HG03108 (cell line): ENCODE results near the gene S100A16.
"Not testable (repeated sequence)": the region's sequence is repeated elsewhere in the genome, so short reads cannot be mapped to it uniquely, and the experiment has no call there.

Experiments
- ATAC-seq: cut with Tn5 transposase; IDR thresholded peaks from one replicate; pipeline ENCODE4 v1.9.1; 2021; ENCODE audit warnings: moderate library complexity; ENCODE audit not compliant: unreplicated experiment

Gene S100A16

DNA sequence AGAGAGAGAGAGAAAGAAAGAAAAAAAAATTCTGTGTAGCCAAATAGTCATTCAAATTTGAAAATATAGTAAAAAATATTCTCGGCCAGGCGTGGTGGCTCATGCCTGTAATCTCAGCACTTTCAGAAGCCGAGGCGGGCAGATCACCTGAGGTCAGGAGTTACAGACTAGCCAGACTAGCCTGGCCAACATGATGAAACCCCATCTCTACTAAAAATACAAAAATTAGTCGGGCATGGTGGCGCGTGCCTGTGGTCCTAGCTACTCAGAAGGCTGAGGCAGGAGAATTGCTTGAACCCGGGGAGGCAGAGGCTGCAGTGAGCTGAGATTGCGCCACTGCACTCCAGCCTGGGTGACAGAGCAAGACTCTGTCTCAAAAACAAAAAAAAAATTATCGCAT is 24.9 kb downstream of the S100A16 start:
- ATAC-seq, result not testable (repeated sequence)

DNA sequence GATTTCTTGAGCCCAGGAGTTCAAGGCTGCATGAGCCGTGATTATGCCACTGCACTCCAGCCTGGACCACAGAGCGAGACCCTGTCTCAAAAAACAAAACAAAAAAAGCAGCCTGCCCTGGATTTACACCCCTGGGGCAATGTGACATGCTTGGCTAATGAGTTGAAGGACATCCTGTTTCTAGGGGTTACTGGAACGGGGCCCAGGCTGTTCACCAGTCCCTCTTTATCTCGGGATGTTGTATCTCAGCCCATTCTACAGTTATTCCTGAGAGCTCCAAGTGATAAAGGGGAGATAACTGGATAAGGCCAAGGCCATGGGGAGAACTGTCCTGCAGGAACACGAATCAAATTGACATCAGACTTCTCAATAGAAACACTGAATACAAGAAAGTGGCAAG is 25.6 kb downstream of the S100A16 start:
- ATAC-seq, result no peak

- no peak for ATAC-seq
Observed at GRCh38 chr1:153586347-153586746, 26.6 kb downstream of the S100A16 start.

- no peak for ATAC-seq
Observed at GRCh38 chr1:153585006-153585405, 27.9 kb downstream of the S100A16 start.

DNA sequence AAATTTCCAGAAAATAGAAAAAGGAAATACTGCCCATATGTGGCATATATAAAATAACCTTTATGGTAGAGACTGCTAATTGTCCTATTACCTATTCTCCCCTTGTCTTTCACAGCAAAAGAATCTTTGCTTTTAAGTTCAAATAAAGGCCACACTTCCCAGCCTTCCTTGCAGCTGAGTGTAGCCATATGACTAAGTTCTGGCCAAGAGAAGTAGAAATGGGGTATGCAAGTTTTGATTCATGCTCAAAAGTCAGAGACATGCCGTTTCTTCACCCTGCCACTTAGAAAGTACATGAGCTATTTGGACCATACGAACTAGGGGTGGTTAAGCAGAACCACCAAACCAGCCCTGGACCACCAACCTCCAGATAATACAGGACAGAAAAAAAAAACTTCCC is 29.0 kb downstream of the S100A16 start:
- no peak for ATAC-seq

- ATAC-seq, result not testable (repeated sequence)
Observed at GRCh38 chr1:153583514-153583913, 29.4 kb downstream of the S100A16 start.

DNA sequence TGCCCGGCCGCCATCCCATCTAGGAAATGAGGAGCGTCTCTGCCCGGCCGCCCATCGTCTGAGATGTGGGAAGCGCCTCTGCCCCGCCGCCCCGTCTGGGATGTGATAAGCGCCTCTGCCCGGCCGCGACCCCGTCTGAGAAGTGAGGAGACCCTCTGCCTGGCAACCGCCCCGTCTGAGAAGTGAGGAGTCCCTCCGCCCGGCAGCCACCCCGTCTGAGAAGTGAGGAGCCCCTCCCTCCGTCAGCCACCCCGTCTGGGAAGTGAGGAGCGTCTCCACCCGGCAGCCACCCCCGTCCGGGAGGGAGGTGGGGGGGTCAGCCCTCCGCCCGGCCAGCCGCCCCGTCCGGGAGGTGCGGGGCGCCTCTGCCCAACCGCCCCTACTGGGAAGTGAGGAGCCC is 30.1 kb downstream of the S100A16 start:
- ATAC-seq, result not testable (repeated sequence)

- no peak for ATAC-seq
Observed at GRCh38 chr1:153578936-153579335, 34.0 kb downstream of the S100A16 start.

DNA sequence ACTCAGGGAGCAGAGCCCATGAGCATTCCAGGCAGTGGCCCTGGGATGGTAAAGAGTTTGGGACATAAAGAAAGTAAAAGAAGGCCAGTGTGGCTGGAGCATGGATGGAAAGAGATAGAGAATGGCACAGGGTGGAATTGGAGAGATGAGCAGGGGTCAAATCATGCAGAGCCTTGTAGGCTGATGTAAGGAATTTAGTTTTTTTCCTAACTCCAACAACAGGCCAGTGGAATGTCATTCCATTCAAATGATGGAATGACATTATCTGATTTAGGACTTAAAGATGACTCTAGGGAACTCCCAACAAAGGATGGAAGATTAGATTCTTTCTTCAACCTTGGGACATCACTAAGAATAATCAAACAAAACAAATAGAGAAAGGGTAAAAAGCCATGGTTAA is 34.4 kb downstream of the S100A16 start:
- ATAC-seq, result no peak

- no peak for ATAC-seq
Observed at GRCh38 chr1:153577624-153578051, 35.3 kb downstream of the S100A16 start.

GRCh38 chr1:153577138-153577537 is 35.8 kb downstream of the S100A16 start:
- no peak for ATAC-seq

DNA sequence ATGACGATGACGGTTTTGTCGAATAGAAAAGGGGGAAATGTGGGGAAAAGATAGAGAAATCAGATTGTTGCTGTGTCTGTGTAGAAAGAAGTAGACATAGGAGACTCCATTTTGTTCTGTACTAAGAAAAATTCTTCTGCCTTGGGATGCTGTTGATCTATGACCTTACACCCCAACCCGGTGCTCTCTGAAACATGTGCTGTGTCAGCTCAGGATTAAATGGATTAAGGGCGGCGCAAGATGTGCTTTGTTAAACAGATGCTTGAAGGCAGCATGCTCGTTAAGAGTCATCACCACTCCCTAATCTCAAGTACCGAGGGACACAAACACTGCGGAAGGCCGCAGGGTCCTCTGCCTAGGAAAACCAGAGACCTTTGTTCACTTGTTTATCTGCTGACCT is 37.4 kb downstream of the S100A16 start:
- not testable (repeated sequence) for ATAC-seq

DNA sequence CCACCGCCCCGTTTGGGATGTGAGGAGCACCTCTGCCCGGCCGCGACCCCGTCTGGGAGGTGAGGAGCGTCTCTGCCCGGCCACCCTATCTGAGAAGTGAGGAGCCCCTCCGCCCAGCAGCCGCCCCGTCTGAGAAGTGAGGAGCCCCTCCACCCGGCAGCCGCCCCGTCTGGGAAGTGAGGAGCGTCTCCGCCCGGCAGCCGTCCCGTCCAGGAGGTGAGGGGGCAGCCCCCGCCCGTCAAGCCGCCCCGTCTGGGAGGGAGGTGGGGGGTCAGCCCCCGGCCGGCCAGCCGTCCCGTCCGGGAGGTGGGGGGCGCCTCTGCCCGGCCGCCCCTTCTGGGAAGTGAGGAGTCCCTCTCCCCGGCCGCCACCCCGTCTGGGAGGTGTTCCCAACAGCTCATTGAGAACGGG is 37.9 kb downstream of the S100A16 start:
- not testable (repeated sequence) for ATAC-seq

DNA sequence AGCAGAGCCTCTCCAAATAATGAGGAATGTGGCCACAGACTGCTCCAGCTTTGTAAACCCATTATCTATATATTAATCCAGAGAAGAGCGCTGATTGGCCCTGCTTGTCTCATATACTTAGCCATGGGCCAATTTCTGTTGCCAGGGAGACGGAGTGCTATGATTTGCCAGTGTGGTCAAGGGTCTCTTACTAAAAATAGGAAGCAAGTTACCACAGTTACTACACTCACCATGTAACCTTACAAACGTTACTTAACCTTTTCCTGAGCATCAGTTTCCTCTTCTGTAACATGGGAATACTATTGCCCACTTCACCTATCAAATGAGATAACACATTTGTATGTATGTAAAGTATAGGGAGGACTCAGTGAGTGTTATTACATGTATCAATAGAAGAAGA is 39.6 kb downstream of the S100A16 start:
- ATAC-seq, result no peak

DNA sequence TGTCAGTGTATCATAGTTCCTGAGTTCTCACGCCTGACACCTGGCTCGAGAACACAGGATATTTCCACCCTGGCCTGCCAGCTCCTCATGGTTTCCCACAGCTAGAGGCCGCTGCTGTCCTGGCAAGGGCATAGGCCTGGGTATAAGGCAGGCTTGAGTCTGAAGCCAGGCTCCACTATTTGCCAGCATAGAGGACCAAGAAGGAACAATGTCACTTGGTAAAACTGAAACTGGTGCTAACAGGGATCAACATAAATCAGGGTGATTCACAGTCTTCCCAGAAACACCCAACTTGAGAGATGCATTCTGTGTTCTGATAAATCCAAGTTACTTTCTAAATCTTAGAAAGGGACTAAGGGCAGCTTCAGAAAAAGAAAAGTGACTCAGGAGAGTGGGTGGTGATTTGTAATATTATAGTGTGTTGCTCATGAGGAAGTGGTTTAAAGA is 40.3 kb downstream of the S100A16 start:
- peak; percentile 60 for ATAC-seq

GRCh38 chr1:153571706-153572105 is 41.2 kb downstream of the S100A16 start:
- no peak for ATAC-seq

- ATAC-seq, result no peak
Observed at GRCh38 chr1:153570874-153571273, 42.1 kb downstream of the S100A16 start.

DNA sequence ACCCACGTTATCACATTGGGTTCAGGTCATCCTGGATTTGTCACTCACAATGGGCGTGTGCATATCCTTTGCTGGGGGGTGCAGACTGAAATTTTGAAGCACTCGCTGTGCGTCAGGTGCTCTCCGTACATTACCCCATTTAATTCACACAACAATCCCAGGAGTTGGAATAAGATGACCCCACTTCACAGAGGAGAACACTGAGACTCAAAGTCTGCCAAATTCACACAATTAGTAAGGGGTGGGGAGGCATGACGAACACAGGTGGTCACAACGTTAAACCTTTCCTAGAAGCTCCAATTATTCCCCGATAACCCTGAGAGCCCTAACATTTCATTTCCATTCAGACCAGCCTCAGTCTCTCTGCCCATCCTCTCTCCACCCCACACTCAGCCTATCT is 43.5 kb downstream of the S100A16 start:
- no peak for ATAC-seq

GRCh38 chr1:153568367-153569099 is 44.4 kb downstream of the S100A16 start:
- ATAC-seq, result no peak

DNA sequence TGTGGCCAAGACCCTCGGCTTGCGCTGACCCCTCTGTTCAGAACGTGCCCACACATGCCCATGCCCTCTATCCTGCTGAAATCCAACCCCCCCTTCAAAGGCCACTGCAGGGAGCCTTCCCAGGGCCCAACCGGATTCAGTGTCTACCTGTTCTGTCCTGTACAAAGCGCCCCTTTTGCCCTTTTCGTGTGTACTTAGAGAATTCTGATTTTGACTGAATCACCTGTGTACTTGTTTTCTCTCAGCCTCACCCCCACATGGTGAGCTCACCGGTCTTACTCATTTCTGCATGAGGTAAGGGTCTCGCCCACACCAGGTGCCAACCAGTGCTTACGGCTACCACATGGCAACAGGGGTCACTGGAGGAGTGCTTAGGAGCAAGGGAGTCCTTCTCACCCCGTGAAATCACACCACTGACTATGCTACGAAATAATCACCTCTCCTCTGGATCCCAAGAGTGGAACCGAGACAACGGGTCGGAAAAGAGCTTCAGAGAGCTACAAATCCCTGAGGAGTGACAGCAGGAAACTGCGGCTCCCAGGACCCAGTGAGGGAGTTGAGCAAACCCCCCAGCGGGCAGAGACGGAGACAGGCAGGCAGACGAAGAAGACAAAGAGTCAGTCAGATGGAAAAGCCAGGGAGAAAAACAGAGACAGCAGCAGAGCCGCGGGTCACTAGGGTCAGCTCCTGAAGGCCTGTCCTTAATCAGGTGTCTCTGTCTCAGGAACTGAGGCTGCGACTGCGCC is 45.1 kb downstream of the S100A16 start:
- ATAC-seq, result no peak

DNA sequence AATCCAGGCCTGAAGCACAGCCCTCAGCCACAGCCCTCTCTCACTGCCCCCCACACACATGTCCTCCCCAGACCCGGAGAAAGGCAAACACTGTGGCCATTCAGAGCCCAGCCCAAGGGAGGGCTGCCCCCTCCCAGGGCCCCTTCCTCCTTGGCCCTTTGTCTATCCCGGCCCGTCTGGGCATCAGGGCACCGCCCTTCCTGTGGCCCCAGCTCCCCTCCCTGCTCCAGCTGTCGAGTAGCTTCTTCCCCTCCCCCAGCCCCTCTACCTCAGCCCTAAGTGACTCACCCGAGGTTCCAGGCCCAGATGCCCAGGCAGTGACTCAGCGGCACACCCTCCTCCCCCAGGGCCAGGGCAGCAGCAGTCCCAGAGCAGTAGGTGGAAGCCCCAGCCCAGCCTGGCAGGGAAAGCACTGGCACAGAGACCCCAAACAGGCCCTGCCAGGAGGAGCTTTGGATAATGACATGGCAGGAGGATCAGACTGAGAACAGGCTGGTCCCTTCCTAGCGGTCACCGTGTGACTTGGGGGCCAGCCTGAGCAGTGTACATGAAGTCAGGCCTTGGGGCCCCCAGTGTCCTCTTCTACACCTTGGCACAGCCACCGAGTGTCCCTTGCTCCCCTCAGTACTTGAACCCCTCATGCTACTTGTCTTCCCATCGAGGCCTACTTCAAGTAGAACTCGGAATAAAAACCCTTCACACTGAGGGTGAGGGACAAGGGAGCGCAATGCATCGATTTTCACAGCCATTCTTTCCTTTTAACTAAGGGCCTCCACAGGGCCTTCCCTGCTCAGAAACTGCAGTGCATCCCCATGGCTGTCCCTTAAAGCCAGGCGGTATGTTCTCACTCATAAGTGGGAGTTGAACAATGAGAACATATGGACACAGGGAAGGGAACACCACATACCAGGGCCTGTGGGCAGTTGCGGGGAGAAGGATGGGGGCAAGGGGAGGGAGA is 46.2 kb downstream of the S100A16 start:
- ATAC-seq, result peak; percentile 40
